Endothelial cell of umbilical vein (primary cell): ENCODE measurements around the gene INO80C. TPM values are rescaled to one million over a fixed set of nuclear protein-coding genes. Genes with fewer than 3 reads are reported as not detected.

Source experiments
- BruUV-seq: library from RNA; stranded (reverse); fragments of 400-500 nt; replicated peaks from 2 replicates; lab custom pipeline; 2021; lab: Mats Ljungman, UMichigan
- CTCF ChIA-PET: fragments of 300-600, 350-600 bp; sonication (Branson Sonifier 250); formaldehyde crosslinking; loops from one replicate; lab custom pipeline; 2021; ENCODE audit warnings: antibody characterized with exemption, inconsistent platforms; lab: Charles Lee
- POLR2A ChIA-PET: fragments of 300-600, 350-600 bp; sonication (Branson Sonifier 250); formaldehyde crosslinking; loops from one replicate; lab custom pipeline; 2021; ENCODE audit warnings: antibody characterized with exemption, inconsistent platforms; lab: Charles Lee
- DNase-seq: peaks from one replicate; pipeline ENCODE4 v3.0.0-alpha.2; 2011; ENCODE audit warnings: low read depth, low spot score
- FAIRE-seq: peaks from 2 replicates; lab custom pipeline; 2011; peaks lifted over from hg19 to GRCh38; lab: Jason Lieb, UNC
- H2AFZ ChIP-seq: 2 replicates; pipeline ENCODE4 v1.6.0; 2012; ENCODE audit warnings: low read depth, low read length, control low read depth, inconsistent platforms
- H3K27ac ChIP-seq: 2 replicates; pipeline ENCODE4 v1.5.1; 2011; ENCODE audit warnings: low read depth, mild to moderate bottlenecking, control low read depth, low read length, moderate library complexity; ENCODE audit not compliant: insufficient read depth
- H3K27me3 ChIP-seq, 2 experiments: 2 replicates each; pipeline versions ENCODE4 v1.6.0 to v1.6.1; 2011; ENCODE audit warnings: low read length in 2 of 2, mixed read lengths in 1 of 2; ENCODE audit not compliant: control insufficient read depth in 2 of 2, insufficient read depth in 2 of 2
- H3K36me3 ChIP-seq, 2 experiments: 2 replicates in 1 of 2; 3 replicates in 1 of 2; pipeline ENCODE4 v1.5.1; 2011; ENCODE audit warnings: low read length in 2 of 2, mild to moderate bottlenecking in 1 of 2, moderate library complexity in 1 of 2; ENCODE audit not compliant: control insufficient read depth in 2 of 2, insufficient read depth in 2 of 2; ENCODE audit errors: extremely low read depth in 1 of 2
- H3K4me1 ChIP-seq: 3 replicates; pipeline ENCODE4 v1.5.1; 2011; ENCODE audit warnings: mild to moderate bottlenecking, low read length; ENCODE audit not compliant: control insufficient read depth, insufficient read depth; ENCODE audit errors: extremely low read depth
- H3K4me2 ChIP-seq: 2 replicates; pipeline ENCODE4 v1.6.1; 2011; ENCODE audit warnings: low read length, control low read depth, mixed read lengths; ENCODE audit not compliant: insufficient read depth
- H3K4me3 ChIP-seq, 3 experiments: fragments of 200-600 bp in 1 of 3; sonication (generic), shearing (Covaris generic) in 1 of 3; replicated peaks in 1 of 3; 2 replicates each; pipeline ENCODE4 v1.5.1; 2011 to 2016; ENCODE audit warnings: control low read depth in 3 of 3, low read length in 3 of 3, mild to moderate bottlenecking in 2 of 3, inconsistent platforms in 1 of 3, low read depth in 1 of 3, moderate library complexity in 1 of 3; ENCODE audit not compliant: insufficient read depth in 1 of 3
- H3K79me2 ChIP-seq: 2 replicates; pipeline ENCODE4 v1.6.0; 2012; ENCODE audit warnings: low read length, inconsistent platforms; ENCODE audit not compliant: control insufficient read depth, insufficient read depth
- H3K9ac ChIP-seq: replicated peaks from 2 replicates; pipeline ENCODE3; 2011; ENCODE audit warnings: low read length, control low read depth; ENCODE audit not compliant: insufficient read depth; ENCODE audit errors: extremely low read depth
- H3K9me1 ChIP-seq: replicated peaks from 3 replicates; pipeline ENCODE4 v1.6.0; 2011; ENCODE audit warnings: mild to moderate bottlenecking, low read length; ENCODE audit not compliant: control insufficient read depth, insufficient read depth; ENCODE audit errors: extremely low read depth
- H3K9me3 ChIP-seq: replicated peaks from 2 replicates; pipeline ENCODE4 v1.5.1; 2012; ENCODE audit warnings: low read length, inconsistent platforms; ENCODE audit not compliant: control insufficient read depth, insufficient read depth
- H4K20me1 ChIP-seq: replicated peaks from 2 replicates; pipeline ENCODE3; 2011; ENCODE audit warnings: mild to moderate bottlenecking, low read length; ENCODE audit not compliant: control insufficient read depth, insufficient read depth; ENCODE audit errors: extremely low read depth
- EZH2 ChIP-seq: IDR thresholded peaks from 2 replicates; pipeline ENCODE4 v1.6.1; 2012; ENCODE audit warnings: borderline replicate concordance, low read depth, mild to moderate bottlenecking, moderate library complexity, low read length, inconsistent platforms; ENCODE audit not compliant: severe bottlenecking
- FOS ChIP-seq: IDR thresholded peaks from 2 replicates; pipeline ENCODE4 v1.6.1; 2011; ENCODE audit warnings: mild to moderate bottlenecking, low read length, moderate library complexity, borderline replicate concordance; ENCODE audit not compliant: insufficient read depth
- GATA2 ChIP-seq: IDR thresholded peaks from 2 replicates; pipeline ENCODE4 v1.7.0; 2011; ENCODE audit warnings: low read depth, mild to moderate bottlenecking, moderate library complexity, mixed read lengths, low read length; ENCODE audit not compliant: insufficient read length, insufficient read depth
- JUN ChIP-seq: IDR thresholded peaks from 2 replicates; pipeline ENCODE4 v1.6.1; 2011; ENCODE audit warnings: borderline replicate concordance, low read depth; ENCODE audit not compliant: insufficient read length, insufficient read depth
- MYC ChIP-seq: IDR thresholded peaks from one replicate; pipeline ENCODE4 v1.6.1; 2011; ENCODE audit warnings: mild to moderate bottlenecking, low read depth, low read length
- POLR2A ChIP-seq: IDR thresholded peaks from 2 replicates; pipeline ENCODE4 v1.6.1; 2012; ENCODE audit warnings: low read depth, mild to moderate bottlenecking, control low read depth, low read length
- POLR2AphosphoS5 ChIP-seq: IDR thresholded peaks from 2 replicates; pipeline ENCODE4 v1.6.1; 2012; ENCODE audit warnings: low read depth, mild to moderate bottlenecking, control low read depth, low read length, moderate library complexity; ENCODE audit not compliant: insufficient read depth
- dilution Hi-C: fragments of 300-500 bp; cut with MboI; formaldehyde crosslinking; loops from one replicate; pipeline ENCODE4 v1.15.0; 2019; ENCODE audit warnings: low sequenced_read_pairs; ENCODE audit not compliant: extremely low pct_ligation_motif_present
- intact Hi-C: fragments of 100-400 bp; cut with micrococcal nuclease; formaldehyde crosslinking; loops from one replicate; pipeline ENCODE4 v1.10.0; 2022
- polyA plus RNA-seq, 4 experiments: library from polyadenylated mRNA; depleted of rRNA in 3 of 4; stranded (reverse) in 3 of 4; unstranded in 1 of 4; fragments of >200 nt; gene quantifications; 2 replicates each; pipeline versions ENCODE4 v1.2.1 to v1.2.3, GENCODE V29; 2011 to 2012; ENCODE audit warnings: missing spikeins in 1 of 4
- total RNA-seq: library from RNA; stranded (reverse); gene quantifications from 2 replicates; pipeline ENCODE4 v1.2.3, GENCODE V29; 2021
- TF ChIP-seq, protein P1 (sequence below), 2 donors: IDR thresholded peaks; 1 replicate in 1 of 2; 2 replicates in 1 of 2; pipeline ENCODE4 v1.5.1; 2011; ENCODE audit warnings: low read length in 2 of 2, mild to moderate bottlenecking in 2 of 2, moderate library complexity in 2 of 2, control low read depth in 1 of 2, inconsistent platforms in 1 of 2, low read depth in 1 of 2; ENCODE audit not compliant: insufficient read depth in 1 of 2; ENCODE audit errors: extremely low read depth in 1 of 2
- TF ChIP-seq, protein P2 (sequence below): IDR thresholded peaks from 2 replicates; pipeline ENCODE4 v1.6.1; 2011; ENCODE audit not compliant: insufficient read depth, insufficient read length

INO80C gene
- total and polyA plus RNA-seq, 2 donors (not counting 3 experiments of a cell fraction or from before 2014, with no cell fraction given), result 43.4 to 56.0 TPM

DNA sequence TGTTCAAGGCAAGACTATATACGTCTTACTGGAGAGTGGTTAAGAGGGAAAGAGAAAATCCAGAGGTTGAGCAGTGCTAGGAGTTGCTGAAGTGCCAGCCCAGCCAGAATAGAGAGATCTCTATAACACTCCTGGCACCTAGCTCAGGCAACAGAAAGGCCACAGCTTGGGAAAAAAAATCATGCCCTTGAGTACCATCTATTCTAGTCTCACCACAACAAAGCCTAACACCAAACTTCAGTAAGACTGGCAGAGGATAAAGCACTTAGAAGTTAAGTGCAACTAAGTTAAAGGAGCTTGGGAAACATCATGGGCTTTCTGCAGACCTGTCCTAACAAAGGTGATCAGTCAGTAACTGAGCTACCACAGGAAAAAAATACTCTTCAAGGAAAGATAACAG is 24.2 kb downstream of the INO80C start:
- Histone ChIP-seq H3K79me2 (peaks cover 77% of the 10 kb centered on the region), H2AFZ (no peak overlapping the region), H3K4me1 (peaks cover 28% of the 10 kb centered on the region), H3K4me2 (no peak overlapping the region), H3K27ac (no peak overlapping the region), H3K9ac (no peak overlapping the region), H3K9me1 (no peaks in the 10 kb centered on the region), H3K9me3 (no peaks in the 10 kb centered on the region), H3K4me3 (no peak overlapping the region), H4K20me1 (no peaks in the 10 kb centered on the region), H3K27me3 (no peaks in the 10 kb centered on the region), H3K36me3 (no peaks in the 10 kb centered on the region)
- DNase-seq (no peak), FAIRE-seq (no peak)
- BruUV-seq, result no TSS peak
- dilution Hi-C loops, result no loop called here
- POLR2A ChIA-PET, result no interaction called here
- intact Hi-C loops, result no loop called here
- no peak for TF ChIP-seq GATA2
- TF ChIP-seq FOS, result no peak
- no peak for TF ChIP-seq POLR2AphosphoS5
- TF ChIP-seq, protein P1, sequence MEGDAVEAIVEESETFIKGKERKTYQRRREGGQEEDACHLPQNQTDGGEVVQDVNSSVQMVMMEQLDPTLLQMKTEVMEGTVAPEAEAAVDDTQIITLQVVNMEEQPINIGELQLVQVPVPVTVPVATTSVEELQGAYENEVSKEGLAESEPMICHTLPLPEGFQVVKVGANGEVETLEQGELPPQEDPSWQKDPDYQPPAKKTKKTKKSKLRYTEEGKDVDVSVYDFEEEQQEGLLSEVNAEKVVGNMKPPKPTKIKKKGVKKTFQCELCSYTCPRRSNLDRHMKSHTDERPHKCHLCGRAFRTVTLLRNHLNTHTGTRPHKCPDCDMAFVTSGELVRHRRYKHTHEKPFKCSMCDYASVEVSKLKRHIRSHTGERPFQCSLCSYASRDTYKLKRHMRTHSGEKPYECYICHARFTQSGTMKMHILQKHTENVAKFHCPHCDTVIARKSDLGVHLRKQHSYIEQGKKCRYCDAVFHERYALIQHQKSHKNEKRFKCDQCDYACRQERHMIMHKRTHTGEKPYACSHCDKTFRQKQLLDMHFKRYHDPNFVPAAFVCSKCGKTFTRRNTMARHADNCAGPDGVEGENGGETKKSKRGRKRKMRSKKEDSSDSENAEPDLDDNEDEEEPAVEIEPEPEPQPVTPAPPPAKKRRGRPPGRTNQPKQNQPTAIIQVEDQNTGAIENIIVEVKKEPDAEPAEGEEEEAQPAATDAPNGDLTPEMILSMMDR (IDR thresholded peaks at IDR 0.05; ENCODE audit: extremely low read depth in 1 of 2, insufficient read depth in 1 of 2, low read depth in 1 of 2, low read length in 2 of 2), result no peak
- TF ChIP-seq JUN, result no peak
- TF ChIP-seq, protein P2, sequence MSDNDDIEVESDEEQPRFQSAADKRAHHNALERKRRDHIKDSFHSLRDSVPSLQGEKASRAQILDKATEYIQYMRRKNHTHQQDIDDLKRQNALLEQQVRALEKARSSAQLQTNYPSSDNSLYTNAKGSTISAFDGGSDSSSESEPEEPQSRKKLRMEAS, result no peak
- TF ChIP-seq POLR2A, result no peak
- no peak for TF ChIP-seq EZH2
- no peak for TF ChIP-seq MYC
- CTCF ChIA-PET, result interaction anchor here (1.0 to 1.5 kb wide), 4 partner anchors 17 to 66 kb away, joined by 3 to 6 read pairs (median 4); no protein-coding TSS in a partner anchor
